HG03571 (cell line): ENCODE data around the gene SETX.

Source experiments
- ATAC-seq: cut with Tn5 transposase; IDR thresholded peaks from one replicate; pipeline ENCODE4 v1.9.1; 2021; ENCODE audit not compliant: unreplicated experiment

SETX gene

GRCh38 chr9:132241840-132242620 is 112.8 kb downstream of the SETX start:
- ATAC-seq = no peak

- peak; percentile 5 for ATAC-seq
These were observed 113.3 kb downstream of the SETX start for GRCh38 chr9:132241483-132241839.

GRCh38 chr9:132240841-132241482 is 113.8 kb downstream of the SETX start:
- ATAC-seq = peak; percentile 66

- ATAC-seq = no peak
These were observed 114.6 kb downstream of the SETX start for GRCh38 chr9:132239999-132240840.

- ATAC-seq = no peak
These were observed 115.3 kb downstream of the SETX start for GRCh38 chr9:132239518-132239917.

- ATAC-seq = no peak
These were observed 115.8 kb downstream of the SETX start for GRCh38 chr9:132238992-132239391.

- ATAC-seq = no peak
These were observed 116.5 kb downstream of the SETX start for GRCh38 chr9:132238026-132238972.

GRCh38 chr9:132237481-132237880 is 117.3 kb downstream of the SETX start:
- no peak for ATAC-seq

- no peak for ATAC-seq
These were observed 118.0 kb downstream of the SETX start for GRCh38 chr9:132236662-132237311.

- no peak for ATAC-seq
These were observed 118.7 kb downstream of the SETX start for GRCh38 chr9:132235894-132236661.

- ATAC-seq = no peak
These were observed 119.7 kb downstream of the SETX start for GRCh38 chr9:132235125-132235524.

- ATAC-seq = no peak
These were observed 120.3 kb downstream of the SETX start for GRCh38 chr9:132234535-132234934.

- ATAC-seq = no peak
These were observed 121.6 kb downstream of the SETX start for GRCh38 chr9:132233138-132233537.

- no peak for ATAC-seq
These were observed 122.3 kb downstream of the SETX start for GRCh38 chr9:132232522-132232921.

GRCh38 chr9:132231019-132231701 is 123.6 kb downstream of the SETX start:
- no peak for ATAC-seq

GRCh38 chr9:132230605-132231004 is 124.2 kb downstream of the SETX start:
- no peak for ATAC-seq

GRCh38 chr9:132228062-132228461 is 126.7 kb downstream of the SETX start:
- no peak for ATAC-seq

- ATAC-seq = no peak
These were observed 128.0 kb downstream of the SETX start for GRCh38 chr9:132226571-132227430.
